ENCODE results near the gene RBX1.
A peak's percentile ranks its signal among the peaks of the same experiment; 100 is the strongest.
"Not testable (repeated sequence)": the region's sequence is repeated elsewhere in the genome, so short reads cannot be mapped to it uniquely, and the experiment has no call there.

The RBX1 gene

GRCh38 chr22:40950962-40951794 is at the start of gene RBX1:
RBX1 (plus strand) TSS chr22:40951378; CDS start chr22:40951399, 21 bp downstream.
- no peaks in the 10 kb centered on the region for H3K27me3 ChIP-seq (ENCODE audit: control insufficient read depth in 1 of 2, insufficient read depth in 2 of 2, low read length in 2 of 2)
- H3K4me3 ChIP-seq (ENCODE audit: low read depth in 1 of 2, low read length in 2 of 2): peak within 1 kb of the TSS; percentile 86 to 91
- peaks cover 11% of the 10 kb centered on the region for H3K36me3 ChIP-seq (ENCODE audit: insufficient read depth, low read length)
- peaks cover 16% of the 10 kb centered on the region for H3K4me1 ChIP-seq (ENCODE audit: insufficient read depth, low read length)
- peak within 1 kb of the TSS; percentile 95 for H3K27ac ChIP-seq (ENCODE audit: low read depth, low read length)
- peak within 1 kb of the TSS; percentile 91 for H3K9ac ChIP-seq (ENCODE audit: low read length)
- H3K9me3 ChIP-seq (ENCODE audit: low read length): no peaks in the 10 kb centered on the region

DNA sequence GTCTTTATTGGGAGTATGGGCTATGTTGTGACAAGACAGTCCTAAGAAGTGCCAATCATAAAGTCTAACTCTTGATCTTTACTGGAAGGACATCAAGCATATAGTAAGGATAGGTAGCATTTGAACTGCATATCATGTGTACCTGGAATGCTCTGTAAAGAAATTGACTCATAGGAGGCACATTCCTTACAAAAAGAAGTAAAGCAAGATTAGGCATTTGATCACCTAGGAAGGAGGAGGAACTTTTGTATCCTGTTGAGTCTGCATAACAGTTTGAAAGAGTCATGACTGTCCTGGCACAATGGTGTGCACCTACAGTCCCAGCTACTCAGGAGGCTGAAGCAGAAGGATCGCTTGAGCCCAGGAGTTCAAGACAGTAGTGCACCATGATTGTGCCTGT is 47.1 kb upstream of the RBX1 start:
- no peak overlapping the region for H3K9ac ChIP-seq (ENCODE audit: low read length)
- no peak overlapping the region for H3K4me3 ChIP-seq (ENCODE audit: low read depth in 1 of 2, low read length in 2 of 2)
- no peaks in the 10 kb centered on the region for H3K4me1 ChIP-seq (ENCODE audit: insufficient read depth, low read length)
- H3K36me3 ChIP-seq (ENCODE audit: insufficient read depth, low read length): no peaks in the 10 kb centered on the region
- no peaks in the 10 kb centered on the region for H3K27me3 ChIP-seq (ENCODE audit: control insufficient read depth in 1 of 2, insufficient read depth in 2 of 2, low read length in 2 of 2)
- H3K27ac ChIP-seq (ENCODE audit: low read depth, low read length): no peak overlapping the region
- H3K9me3 ChIP-seq (ENCODE audit: low read length): no peaks in the 10 kb centered on the region

GRCh38 chr22:40908895-40909294 is 42.3 kb upstream of the RBX1 start:
- peaks cover 8% of the 10 kb centered on the region for H3K36me3 ChIP-seq (ENCODE audit: insufficient read depth, low read length)

GRCh38 chr22:40911772-40912171 is 39.4 kb upstream of the RBX1 start:
- Histone ChIP-seq H3K36me3 (ENCODE audit: insufficient read depth, low read length) (peaks cover 17% of the 10 kb centered on the region), H3K9me3 (ENCODE audit: low read length) (no peaks in the 10 kb centered on the region), H3K27ac (ENCODE audit: low read depth, low read length) (no peak overlapping the region), H3K4me1 (ENCODE audit: insufficient read depth, low read length) (no peaks in the 10 kb centered on the region), H3K9ac (ENCODE audit: low read length) (no peak overlapping the region), H3K4me3 (ENCODE audit: low read depth in 1 of 2, low read length in 2 of 2) (no peak overlapping the region), H3K27me3 (ENCODE audit: control insufficient read depth in 1 of 2, insufficient read depth in 2 of 2, low read length in 2 of 2) (no peaks in the 10 kb centered on the region)

More at GRCh38 chr22:40908895-40909294, 42.3 kb upstream of the RBX1 start:
- Histone ChIP-seq H3K27me3 (ENCODE audit: control insufficient read depth in 1 of 2, insufficient read depth in 2 of 2, low read length in 2 of 2) (no peaks in the 10 kb centered on the region), H3K27ac (ENCODE audit: low read depth, low read length) (no peak overlapping the region), H3K4me3 (ENCODE audit: low read depth in 1 of 2, low read length in 2 of 2) (no peak overlapping the region), H3K4me1 (ENCODE audit: insufficient read depth, low read length) (no peaks in the 10 kb centered on the region), H3K9ac (ENCODE audit: low read length) (no peak overlapping the region), H3K9me3 (ENCODE audit: low read length) (no peaks in the 10 kb centered on the region)

DNA sequence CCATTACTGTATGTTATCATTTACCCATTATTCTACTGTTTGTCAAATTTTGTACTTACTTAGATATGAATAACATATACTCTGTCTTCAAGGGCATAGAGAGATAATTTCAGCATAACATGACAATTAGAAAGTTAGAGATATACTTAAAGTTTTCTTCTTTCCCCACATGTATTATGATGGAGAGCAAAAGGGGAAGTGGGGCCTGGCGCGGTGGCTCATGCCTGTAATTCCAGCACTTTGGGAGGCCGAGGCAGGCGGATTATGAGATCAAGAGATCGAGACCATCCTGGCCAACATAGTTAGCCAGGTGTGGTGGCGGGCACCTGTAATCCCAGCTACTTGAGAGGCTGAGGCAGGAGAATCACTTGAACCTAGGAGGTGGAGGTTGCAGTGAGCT is 38.2 kb upstream of the RBX1 start:
- peaks cover 17% of the 10 kb centered on the region for H3K36me3 ChIP-seq (ENCODE audit: insufficient read depth, low read length)
- H3K27ac ChIP-seq (ENCODE audit: low read depth, low read length): not testable (repeated sequence)

GRCh38 chr22:40919446-40919845 is 31.7 kb upstream of the RBX1 start:
- H3K36me3 ChIP-seq (ENCODE audit: insufficient read depth, low read length): peaks cover 14% of the 10 kb centered on the region
- H3K4me1 ChIP-seq (ENCODE audit: insufficient read depth, low read length): no peaks in the 10 kb centered on the region
- H3K27ac ChIP-seq (ENCODE audit: low read depth, low read length): no peak overlapping the region
- no peaks in the 10 kb centered on the region for H3K27me3 ChIP-seq (ENCODE audit: control insufficient read depth in 1 of 2, insufficient read depth in 2 of 2, low read length in 2 of 2)
- H3K4me3 ChIP-seq (ENCODE audit: low read depth in 1 of 2, low read length in 2 of 2): no peak overlapping the region
- no peaks in the 10 kb centered on the region for H3K9me3 ChIP-seq (ENCODE audit: low read length)
- no peak overlapping the region for H3K9ac ChIP-seq (ENCODE audit: low read length)

More for the DNA sequence above, 38.2 kb upstream of the RBX1 start:
- not testable (repeated sequence) for H3K27me3 ChIP-seq (ENCODE audit: control insufficient read depth in 1 of 2, insufficient read depth in 2 of 2, low read length in 2 of 2); H3K4me3 ChIP-seq (ENCODE audit: low read depth in 1 of 2, low read length in 2 of 2); H3K9ac ChIP-seq (ENCODE audit: low read length); H3K9me3 ChIP-seq (ENCODE audit: low read length); H3K4me1 ChIP-seq (ENCODE audit: insufficient read depth, low read length)

GRCh38 chr22:40920526-40920925 is 30.7 kb upstream of the RBX1 start:
- Histone ChIP-seq H3K4me1 (ENCODE audit: insufficient read depth, low read length) (no peaks in the 10 kb centered on the region), H3K27ac (ENCODE audit: low read depth, low read length) (no peak overlapping the region), H3K9ac (ENCODE audit: low read length) (no peak overlapping the region), H3K9me3 (ENCODE audit: low read length) (no peaks in the 10 kb centered on the region), H3K36me3 (ENCODE audit: insufficient read depth, low read length) (peaks cover 20% of the 10 kb centered on the region), H3K27me3 (ENCODE audit: control insufficient read depth in 1 of 2, insufficient read depth in 2 of 2, low read length in 2 of 2) (no peaks in the 10 kb centered on the region), H3K4me3 (ENCODE audit: low read depth in 1 of 2, low read length in 2 of 2) (no peak overlapping the region)

GRCh38 chr22:40922484-40923303 is 28.5 kb upstream of the RBX1 start:
- no peak overlapping the region for H3K9ac ChIP-seq (ENCODE audit: low read length)
- no peak overlapping the region for H3K27ac ChIP-seq (ENCODE audit: low read depth, low read length)
- peaks cover 24% of the 10 kb centered on the region for H3K36me3 ChIP-seq (ENCODE audit: insufficient read depth, low read length)
- H3K9me3 ChIP-seq (ENCODE audit: low read length): no peaks in the 10 kb centered on the region
- H3K4me3 ChIP-seq (ENCODE audit: low read depth in 1 of 2, low read length in 2 of 2): no peak overlapping the region
- no peaks in the 10 kb centered on the region for H3K4me1 ChIP-seq (ENCODE audit: insufficient read depth, low read length)
- no peaks in the 10 kb centered on the region for H3K27me3 ChIP-seq (ENCODE audit: control insufficient read depth in 1 of 2, insufficient read depth in 2 of 2, low read length in 2 of 2)

DNA sequence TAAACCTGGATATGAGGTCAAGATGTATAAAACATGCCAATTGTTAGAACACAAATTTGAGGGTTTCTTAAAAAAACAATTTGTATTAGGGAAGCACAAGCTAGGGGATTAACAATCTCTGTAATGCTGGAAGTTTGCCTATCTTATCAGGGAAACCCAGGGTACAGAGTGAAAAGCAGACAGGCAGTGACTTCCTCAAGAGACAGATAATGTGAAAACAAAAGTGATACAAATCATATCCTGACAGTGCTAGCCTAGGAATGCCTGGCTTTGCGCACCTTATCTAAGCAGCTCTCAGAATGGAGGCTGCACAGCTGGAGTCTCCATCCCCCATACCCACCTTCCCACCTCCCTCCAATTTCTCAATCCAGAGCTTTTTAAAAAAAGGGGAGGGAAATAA is 22.5 kb upstream of the RBX1 start:
- Histone ChIP-seq H3K4me3 (ENCODE audit: low read depth in 1 of 2, low read length in 2 of 2) (no peak overlapping the region), H3K27ac (ENCODE audit: low read depth, low read length) (no peak overlapping the region), H3K27me3 (ENCODE audit: control insufficient read depth in 1 of 2, insufficient read depth in 2 of 2, low read length in 2 of 2) (no peaks in the 10 kb centered on the region), H3K36me3 (ENCODE audit: insufficient read depth, low read length) (peaks cover 24% of the 10 kb centered on the region), H3K4me1 (ENCODE audit: insufficient read depth, low read length) (no peaks in the 10 kb centered on the region), H3K9ac (ENCODE audit: low read length) (no peak overlapping the region), H3K9me3 (ENCODE audit: low read length) (no peaks in the 10 kb centered on the region)

- H3K27me3 ChIP-seq (ENCODE audit: control insufficient read depth in 1 of 2, insufficient read depth in 2 of 2, low read length in 2 of 2): no peaks in the 10 kb centered on the region
- H3K36me3 ChIP-seq (ENCODE audit: insufficient read depth, low read length): no peaks in the 10 kb centered on the region
- H3K9ac ChIP-seq (ENCODE audit: low read length): no peak overlapping the region
- no peaks in the 10 kb centered on the region for H3K9me3 ChIP-seq (ENCODE audit: low read length)
- H3K27ac ChIP-seq (ENCODE audit: low read depth, low read length): no peak overlapping the region
- no peak overlapping the region for H3K4me3 ChIP-seq (ENCODE audit: low read depth in 1 of 2, low read length in 2 of 2)
- H3K4me1 ChIP-seq (ENCODE audit: insufficient read depth, low read length): no peaks in the 10 kb centered on the region
Observed at GRCh38 chr22:40932396-40932795, 18.8 kb upstream of the RBX1 start.

- Histone ChIP-seq H3K4me1 (ENCODE audit: insufficient read depth, low read length) (no peaks in the 10 kb centered on the region), H3K9me3 (ENCODE audit: low read length) (no peaks in the 10 kb centered on the region), H3K9ac (ENCODE audit: low read length) (no peak overlapping the region), H3K27me3 (ENCODE audit: control insufficient read depth in 1 of 2, insufficient read depth in 2 of 2, low read length in 2 of 2) (no peaks in the 10 kb centered on the region), H3K36me3 (ENCODE audit: insufficient read depth, low read length) (no peaks in the 10 kb centered on the region), H3K4me3 (ENCODE audit: low read depth in 1 of 2, low read length in 2 of 2) (no peak overlapping the region), H3K27ac (ENCODE audit: low read depth, low read length) (no peak overlapping the region)
Observed at GRCh38 chr22:40939202-40939601, 12.0 kb upstream of the RBX1 start.

Data from muscle layer of colon (tissue), 2 donors.